Neutrophil (primary cell): ENCODE measurements around the gene RIPK3.

Experiments used
- H3K27ac ChIP-seq: fragments of 200-600 bp; sonication (generic); 2 replicates; pipeline ENCODE4 v1.5.1; 2016; ENCODE audit warnings: mild to moderate bottlenecking, moderate library complexity
- H3K27me3 ChIP-seq: fragments of 200-600 bp; sonication (generic); 2 replicates; pipeline ENCODE4 v1.6.0; 2016; ENCODE audit warnings: mild to moderate bottlenecking
- H3K36me3 ChIP-seq: fragments of 200-600 bp; sonication (generic); 2 replicates; pipeline ENCODE4 v1.5.1; 2017
- H3K4me1 ChIP-seq, 2 experiments: fragments of 200-600 bp in 1 of 2; sonication (generic) in 1 of 2; 1 replicate in 1 of 2; 2 replicates in 1 of 2; pipeline versions ENCODE4 v1.5.1 to v1.6.1; 2013 to 2016; ENCODE audit warnings: low read depth in 1 of 2, low read length in 1 of 2, mild to moderate bottlenecking in 1 of 2, moderate library complexity in 1 of 2; ENCODE audit not compliant: control insufficient read depth in 1 of 2, insufficient read depth in 1 of 2
- H3K4me3 ChIP-seq, 2 experiments: fragments of 200-600 bp in 1 of 2; sonication (generic) in 1 of 2; 1 replicate in 1 of 2; 2 replicates in 1 of 2; pipeline ENCODE4 v1.5.1; 2013 to 2016; ENCODE audit warnings: low read depth in 1 of 2, low read length in 1 of 2, mild to moderate bottlenecking in 1 of 2, moderate library complexity in 1 of 2
- H3K9me3 ChIP-seq: fragments of 200-600 bp; sonication (generic); 2 replicates; pipeline ENCODE4 v1.5.1; 2016
- CTCF ChIP-seq: fragments of 200-600 bp; sonication (generic); IDR thresholded peaks from 2 replicates; pipeline ENCODE4 v1.5.1; 2016; ENCODE audit warnings: antibody characterized with exemption

RIPK3 gene

DNA sequence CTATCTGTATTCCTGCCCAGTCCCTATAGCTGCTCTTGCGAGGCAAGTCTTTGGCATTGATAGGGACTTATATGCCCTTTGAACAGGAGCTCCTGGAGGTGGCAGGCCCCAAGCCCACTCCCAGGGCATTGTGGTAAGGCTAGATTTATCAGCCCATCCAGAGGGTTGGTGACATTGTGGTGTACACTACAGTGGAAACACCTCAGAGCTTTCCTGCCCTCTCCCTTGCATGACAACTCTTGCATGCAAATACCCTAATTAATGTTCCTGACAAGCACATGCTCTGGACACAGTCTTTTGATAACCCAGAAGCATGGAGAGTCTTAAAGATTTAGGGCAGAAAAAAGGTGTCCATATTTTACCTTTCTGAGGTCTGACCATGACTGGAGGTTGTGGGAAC, 815 bp upstream of the RIPK3 start:
- Histone ChIP-seq H3K27ac (no peak overlapping the region), H3K4me3 (no peak overlapping the region), H3K4me1 (peaks cover 39 to 44% of the 10 kb centered on the region in 2 experiments), H3K36me3 (peaks cover 33% of the 10 kb centered on the region), H3K27me3 (no peaks in the 10 kb centered on the region), H3K9me3 (no peaks in the 10 kb centered on the region)
- no peak for TF ChIP-seq CTCF

DNA sequence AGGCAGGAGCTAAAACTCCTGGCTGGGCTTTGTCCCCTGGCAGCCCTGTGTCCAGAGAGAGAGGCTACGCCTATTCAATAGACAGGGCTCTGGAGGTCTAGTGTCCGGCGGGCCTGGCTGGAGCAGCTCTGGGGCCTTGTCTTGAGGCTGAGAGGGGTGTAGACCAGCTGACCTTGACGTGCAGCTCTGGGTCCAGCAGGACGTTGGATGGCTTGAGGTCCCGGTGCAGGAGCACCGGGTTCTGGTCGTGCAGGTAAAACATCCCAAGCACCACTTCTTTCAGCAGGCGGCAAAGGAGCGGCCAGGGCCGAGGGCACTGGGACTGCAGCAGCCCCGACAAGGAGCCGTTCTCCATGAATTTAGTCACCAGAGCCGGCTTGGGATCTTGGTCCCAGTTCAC, 948 bp downstream of the RIPK3 start:
- H3K27me3 ChIP-seq = peaks cover 16% of the 10 kb centered on the region
- no peaks in the 10 kb centered on the region for H3K9me3 ChIP-seq
- peak overlapping the region; percentile 85 for H3K27ac ChIP-seq
- peak overlapping the region; percentile 72 to 88 for H3K4me3 ChIP-seq
- TF ChIP-seq CTCF = no peak
- peaks cover 33% of the 10 kb centered on the region for H3K36me3 ChIP-seq
- H3K4me1 ChIP-seq = peaks cover 56 to 61% of the 10 kb centered on the region in 2 experiments

GRCh38 chr14:24337824-24338175, 2.0 kb downstream of the RIPK3 start:
- Histone ChIP-seq H3K27ac (no peak overlapping the region), H3K9me3 (no peaks in the 10 kb centered on the region), H3K4me3 (no peak overlapping the region), H3K27me3 (peaks cover 17% of the 10 kb centered on the region), H3K36me3 (peaks cover 33% of the 10 kb centered on the region), H3K4me1 (peaks cover 67 to 72% of the 10 kb centered on the region in 2 experiments)
- TF ChIP-seq CTCF = no peak

DNA sequence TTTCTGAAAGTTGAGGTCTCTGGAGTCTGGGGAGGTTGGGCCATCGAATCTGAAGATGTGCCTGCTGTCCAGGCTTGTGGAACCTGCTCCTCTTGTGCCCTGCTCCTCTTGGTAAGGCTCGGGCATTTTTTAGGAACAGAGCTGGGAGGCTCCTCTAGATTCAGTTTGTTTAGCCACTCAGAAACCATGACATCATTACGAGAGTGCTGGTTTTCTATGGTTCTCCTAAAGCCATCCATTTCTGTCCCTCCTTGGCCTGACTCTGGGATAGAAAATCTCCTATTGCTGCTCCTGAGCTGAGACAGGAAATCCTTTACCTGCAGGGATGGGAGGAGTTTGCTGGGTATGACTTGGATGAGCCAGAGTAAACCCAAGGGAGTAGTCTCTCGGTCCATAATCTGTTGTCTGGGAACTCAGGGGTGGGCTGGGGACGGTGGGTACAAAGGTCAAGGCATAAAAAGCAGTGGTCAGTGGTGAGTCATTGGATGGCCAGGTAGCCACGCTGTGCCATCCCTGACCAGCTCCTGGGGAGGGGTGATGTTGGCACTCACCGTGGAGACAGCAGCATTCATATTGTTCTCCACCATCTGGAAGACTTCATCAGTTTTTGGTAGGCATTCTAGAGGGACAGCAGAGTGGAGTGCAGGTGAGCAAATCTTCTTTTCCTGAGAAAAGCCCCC, 2.5 kb downstream of the RIPK3 start:
- Histone ChIP-seq H3K4me3 (no peak overlapping the region), H3K9me3 (no peaks in the 10 kb centered on the region), H3K4me1 (peaks cover 72 to 77% of the 10 kb centered on the region in 2 experiments), H3K27me3 (peaks cover 17% of the 10 kb centered on the region), H3K36me3 (peaks cover 33% of the 10 kb centered on the region), H3K27ac (no peak overlapping the region)
- TF ChIP-seq CTCF = no peak

DNA sequence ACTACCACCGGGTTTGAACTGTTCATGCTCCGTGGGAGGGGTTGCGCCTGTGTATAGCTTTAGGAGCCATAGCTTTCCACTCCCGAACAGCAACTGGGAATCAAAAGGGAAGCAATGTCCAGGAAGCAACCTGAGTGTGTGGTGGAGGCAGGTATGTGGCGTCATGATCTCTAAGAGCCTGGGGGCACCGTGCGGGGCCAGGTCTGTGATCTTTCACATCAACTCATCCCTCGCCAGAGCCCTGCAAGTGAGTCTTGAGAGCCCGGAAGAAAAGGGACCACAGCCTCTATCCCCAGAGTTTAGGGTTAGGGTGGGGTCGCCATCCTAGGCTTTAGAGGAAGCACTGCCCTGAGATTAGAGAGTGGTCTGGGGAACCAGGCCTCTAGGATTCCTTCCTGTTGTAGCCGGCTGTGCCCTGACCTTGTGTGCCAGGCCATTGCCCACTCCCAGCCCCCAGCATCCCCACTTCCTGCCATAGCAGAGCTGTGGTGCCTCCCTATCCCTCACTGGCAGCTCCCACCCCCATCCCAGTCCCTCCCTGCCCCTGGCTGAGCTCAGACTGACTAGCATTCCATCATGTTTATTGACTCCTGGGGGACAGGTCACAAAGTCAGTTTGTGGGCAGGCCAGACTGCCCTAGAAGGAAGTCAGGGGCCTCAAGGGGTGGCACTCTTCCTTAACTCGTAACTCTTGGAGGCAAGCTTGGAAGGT, 4.2 kb downstream of the RIPK3 start:
- H3K4me1 ChIP-seq = peaks cover 89 to 94% of the 10 kb centered on the region in 2 experiments
- H3K9me3 ChIP-seq = no peaks in the 10 kb centered on the region
- H3K27ac ChIP-seq = peak overlapping the region; percentile 21
- peak overlapping the region in 1 of 2 experiments; percentile 72 for H3K4me3 ChIP-seq
- peaks cover 33% of the 10 kb centered on the region for H3K36me3 ChIP-seq
- H3K27me3 ChIP-seq = peaks cover 17% of the 10 kb centered on the region
- no peak for TF ChIP-seq CTCF
